Mesothelial cell of epicardium (in vitro differentiated cells): ENCODE data around the gene GPHA2. TPM values are rescaled to one million over a fixed set of nuclear protein-coding genes. Genes with fewer than 3 reads are reported as not detected.

Experiments used
- DNase-seq, 2 experiments: peaks; one replicate each; pipeline ENCODE4 v3.0.0; 2021; ENCODE audit warnings: low spot score in 2 of 2; ENCODE audit not compliant: unreplicated experiment in 2 of 2
- H3K27ac Mint-ChIP-seq: 2 replicates; pipeline ENCODE4 v1.8.0; 2021; ENCODE audit warnings: mixed read lengths
- H3K27me3 Mint-ChIP-seq: 2 replicates; pipeline ENCODE4 v1.8.0; 2021; ENCODE audit warnings: low read depth, mixed read lengths
- H3K36me3 Mint-ChIP-seq: 2 replicates; pipeline ENCODE4 v1.8.0; 2021; ENCODE audit warnings: mixed read lengths
- H3K4me1 Mint-ChIP-seq: 2 replicates; pipeline ENCODE4 v1.8.0; 2021; ENCODE audit warnings: mixed read lengths
- H3K4me3 Mint-ChIP-seq: 2 replicates; pipeline ENCODE4 v1.8.0; 2021; ENCODE audit warnings: mild to moderate bottlenecking, moderate library complexity, mixed read lengths
- H3K9me3 Mint-ChIP-seq: 2 replicates; pipeline ENCODE4 v1.8.0; 2021; ENCODE audit warnings: mixed read lengths
- CTCF ChIP-seq: fragments of 200-600 bp; sonication (generic); IDR thresholded peaks from one replicate; pipeline ENCODE4 v1.5.0; 2021; ENCODE audit warnings: antibody characterized with exemption; ENCODE audit not compliant: unreplicated experiment
- total RNA-seq: library from RNA; stranded (reverse); gene quantifications from 3 replicates; pipeline ENCODE4 v1.2.1, GENCODE V29; 2021

Gene GPHA2
- total RNA-seq, 1 donor from 2014 or later = not detected

DNA sequence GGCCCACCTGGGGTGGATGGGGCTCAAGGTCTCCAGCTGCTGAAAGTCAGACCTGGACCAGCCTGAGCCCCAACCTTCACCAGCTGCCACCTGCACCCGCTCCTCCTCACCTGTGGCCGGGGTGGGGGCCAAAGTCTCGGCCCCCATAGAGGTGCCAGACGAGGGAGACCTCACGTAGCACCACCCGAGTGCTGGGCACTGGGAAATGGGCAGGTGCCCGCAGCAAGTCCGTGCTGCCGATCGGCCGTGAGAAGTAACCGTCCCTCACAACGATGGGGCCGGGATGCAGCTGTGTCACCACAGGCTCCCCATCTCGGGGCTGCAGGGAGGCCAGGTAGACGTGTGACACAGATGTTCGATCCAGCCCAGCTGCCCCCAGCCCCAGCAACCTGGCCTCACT, 34.9 kb downstream of the GPHA2 start:
- Mint-ChIP-seq H3K27ac (no peak overlapping the region), H3K36me3 (peaks cover 25% of the 10 kb centered on the region), H3K27me3 (no peaks in the 10 kb centered on the region), H3K4me3 (no peak overlapping the region), H3K4me1 (no peaks in the 10 kb centered on the region), H3K9me3 (no peaks in the 10 kb centered on the region)
- TF ChIP-seq CTCF = no peak
- no peak for DNase-seq

- H3K27me3 Mint-ChIP-seq = no peaks in the 10 kb centered on the region
- H3K9me3 Mint-ChIP-seq = no peaks in the 10 kb centered on the region
- no peaks in the 10 kb centered on the region for H3K4me1 Mint-ChIP-seq
- no peak for DNase-seq
- H3K4me3 Mint-ChIP-seq = no peak overlapping the region
- peaks cover 22% of the 10 kb centered on the region for H3K36me3 Mint-ChIP-seq
- H3K27ac Mint-ChIP-seq = no peak overlapping the region
- TF ChIP-seq CTCF = no peak
These were observed 35.4 kb downstream of the GPHA2 start for GRCh38 chr11:64900263-64900678.

- no peak for DNase-seq
- Mint-ChIP-seq H3K36me3 (peaks cover 15% of the 10 kb centered on the region), H3K9me3 (no peaks in the 10 kb centered on the region), H3K4me1 (no peaks in the 10 kb centered on the region), H3K27ac (no peak overlapping the region), H3K4me3 (no peak overlapping the region), H3K27me3 (no peaks in the 10 kb centered on the region)
- TF ChIP-seq CTCF = no peak
These were observed 37.2 kb downstream of the GPHA2 start for GRCh38 chr11:64898541-64898940.

- Mint-ChIP-seq H3K27ac (no peak overlapping the region), H3K27me3 (no peaks in the 10 kb centered on the region), H3K4me3 (no peak overlapping the region), H3K36me3 (peaks cover 14% of the 10 kb centered on the region), H3K9me3 (no peaks in the 10 kb centered on the region), H3K4me1 (no peaks in the 10 kb centered on the region)
- TF ChIP-seq CTCF = no peak
- DNase-seq = no peak
These were observed 37.6 kb downstream of the GPHA2 start for GRCh38 chr11:64898076-64898445.

DNA sequence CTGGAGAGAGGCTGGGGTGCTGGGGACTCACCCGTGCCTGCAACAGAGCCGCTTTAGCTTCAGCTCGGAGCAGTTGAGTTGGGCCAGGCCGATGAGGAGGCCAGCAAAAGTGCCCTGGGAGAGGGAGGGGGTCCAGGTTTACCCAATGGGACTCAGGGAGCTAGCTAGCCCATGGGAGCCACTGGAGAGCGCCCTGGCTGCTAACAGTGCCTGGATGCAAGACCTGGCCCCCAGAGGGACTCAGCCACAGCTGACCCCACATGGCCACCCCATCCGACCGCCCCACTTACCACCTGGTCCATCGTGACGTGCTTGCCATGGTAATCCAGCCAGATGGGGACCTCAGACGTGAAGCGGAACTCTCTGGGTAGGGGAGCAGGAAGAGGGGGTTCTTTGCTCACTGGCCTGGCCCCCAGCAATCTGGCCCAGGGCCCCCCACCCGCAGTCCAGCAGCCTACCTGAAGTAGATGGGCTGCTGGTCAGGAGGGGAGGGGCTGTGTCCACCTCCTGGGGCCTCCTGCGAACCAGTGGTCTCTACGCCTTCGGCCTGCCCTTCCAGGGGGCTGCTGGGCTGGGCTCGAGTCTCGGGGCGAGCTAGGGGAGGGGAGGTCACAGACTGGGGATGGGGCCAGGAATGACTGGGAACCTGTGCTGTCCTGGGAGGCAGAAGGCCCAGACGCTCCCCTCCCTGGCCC, 38.2 kb downstream of the GPHA2 start:
- Mint-ChIP-seq H3K27ac (no peak overlapping the region), H3K9me3 (no peaks in the 10 kb centered on the region), H3K4me3 (no peak overlapping the region), H3K36me3 (peaks cover 14% of the 10 kb centered on the region), H3K4me1 (no peaks in the 10 kb centered on the region), H3K27me3 (no peaks in the 10 kb centered on the region)
- DNase-seq = no peak
- no peak for TF ChIP-seq CTCF
